Measurements from ENCODE around the gene FMN2. TPM values are rescaled to one million over a fixed set of nuclear protein-coding genes. Genes with fewer than 3 reads are reported as not detected.

Gene FMN2
- total RNA-seq, 4 donors from 2014 or later = 0.46 to 1.4 (median 0.49) TPM; not detected in 1

DNA sequence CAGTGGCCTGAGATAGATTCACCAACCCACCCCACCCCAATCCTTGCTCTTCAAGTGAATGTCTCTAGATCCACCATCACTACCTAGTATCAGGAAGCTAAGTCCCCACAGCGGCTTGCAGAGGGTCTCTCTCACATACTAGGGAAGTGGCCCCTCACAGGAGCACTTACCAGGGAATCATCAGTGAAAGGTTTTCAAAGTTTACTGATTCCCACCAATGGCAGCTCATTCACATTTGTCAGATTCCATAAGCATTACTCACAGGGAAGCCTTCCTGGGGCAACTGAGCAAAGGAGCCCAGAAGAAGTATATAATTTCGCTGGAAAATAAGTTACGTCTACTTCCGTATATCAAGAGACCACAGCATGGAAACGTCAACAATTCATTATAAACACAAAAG lies 399.5 kb downstream of the FMN2 start:
- TF ChIP-seq POLR2A (IDR thresholded peaks at IDR 0.05) = no peak
- TF ChIP-seq, protein P1, sequence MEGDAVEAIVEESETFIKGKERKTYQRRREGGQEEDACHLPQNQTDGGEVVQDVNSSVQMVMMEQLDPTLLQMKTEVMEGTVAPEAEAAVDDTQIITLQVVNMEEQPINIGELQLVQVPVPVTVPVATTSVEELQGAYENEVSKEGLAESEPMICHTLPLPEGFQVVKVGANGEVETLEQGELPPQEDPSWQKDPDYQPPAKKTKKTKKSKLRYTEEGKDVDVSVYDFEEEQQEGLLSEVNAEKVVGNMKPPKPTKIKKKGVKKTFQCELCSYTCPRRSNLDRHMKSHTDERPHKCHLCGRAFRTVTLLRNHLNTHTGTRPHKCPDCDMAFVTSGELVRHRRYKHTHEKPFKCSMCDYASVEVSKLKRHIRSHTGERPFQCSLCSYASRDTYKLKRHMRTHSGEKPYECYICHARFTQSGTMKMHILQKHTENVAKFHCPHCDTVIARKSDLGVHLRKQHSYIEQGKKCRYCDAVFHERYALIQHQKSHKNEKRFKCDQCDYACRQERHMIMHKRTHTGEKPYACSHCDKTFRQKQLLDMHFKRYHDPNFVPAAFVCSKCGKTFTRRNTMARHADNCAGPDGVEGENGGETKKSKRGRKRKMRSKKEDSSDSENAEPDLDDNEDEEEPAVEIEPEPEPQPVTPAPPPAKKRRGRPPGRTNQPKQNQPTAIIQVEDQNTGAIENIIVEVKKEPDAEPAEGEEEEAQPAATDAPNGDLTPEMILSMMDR (IDR thresholded peaks at IDR 0.05) = no peak
- H3K4me3 ChIP-seq (ENCODE audit: low read depth, poor library complexity, severe bottlenecking) = no peak overlapping the region
- no peak for DNase-seq (ENCODE audit: low spot score in 2 of 2)
- intact Hi-C loops (cut with DNase I; ENCODE audit: low total_unique reads) = no loop called here
- WGBS, 2 donors = 74 to 78% methylated on average over 5 of the region's 5 CpGs

DNA sequence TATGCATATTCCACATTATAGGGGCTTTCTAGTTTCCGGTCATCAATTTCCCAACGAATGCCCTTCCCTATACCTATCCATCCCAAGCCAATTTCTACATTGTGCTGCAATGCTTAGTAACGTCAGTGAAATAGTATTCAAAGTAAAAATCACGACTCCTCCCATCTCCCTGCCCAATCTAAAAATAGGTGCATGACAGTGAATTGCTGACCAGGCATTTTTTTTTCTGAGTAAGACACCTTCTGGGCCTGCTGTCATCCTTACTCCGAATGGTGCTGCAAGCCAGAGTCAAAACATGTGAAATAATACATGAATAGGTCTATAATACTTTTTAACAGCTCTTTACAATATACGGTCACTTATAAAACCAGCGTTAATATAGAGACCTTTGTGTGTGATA lies 400.1 kb downstream of the FMN2 start:
- 84 to 85% methylated on average over 7 of the region's 7 CpGs for WGBS, 2 donors
- intact Hi-C loops (cut with DNase I; ENCODE audit: low total_unique reads) = no loop called here
- no peak overlapping the region for H3K4me3 ChIP-seq (ENCODE audit: low read depth, poor library complexity, severe bottlenecking)
- TF ChIP-seq POLR2A (IDR thresholded peaks at IDR 0.05) = no peak
- TF ChIP-seq, protein P1 (IDR thresholded peaks at IDR 0.05) = no peak
- DNase-seq (ENCODE audit: low spot score in 2 of 2) = no peak

DNA sequence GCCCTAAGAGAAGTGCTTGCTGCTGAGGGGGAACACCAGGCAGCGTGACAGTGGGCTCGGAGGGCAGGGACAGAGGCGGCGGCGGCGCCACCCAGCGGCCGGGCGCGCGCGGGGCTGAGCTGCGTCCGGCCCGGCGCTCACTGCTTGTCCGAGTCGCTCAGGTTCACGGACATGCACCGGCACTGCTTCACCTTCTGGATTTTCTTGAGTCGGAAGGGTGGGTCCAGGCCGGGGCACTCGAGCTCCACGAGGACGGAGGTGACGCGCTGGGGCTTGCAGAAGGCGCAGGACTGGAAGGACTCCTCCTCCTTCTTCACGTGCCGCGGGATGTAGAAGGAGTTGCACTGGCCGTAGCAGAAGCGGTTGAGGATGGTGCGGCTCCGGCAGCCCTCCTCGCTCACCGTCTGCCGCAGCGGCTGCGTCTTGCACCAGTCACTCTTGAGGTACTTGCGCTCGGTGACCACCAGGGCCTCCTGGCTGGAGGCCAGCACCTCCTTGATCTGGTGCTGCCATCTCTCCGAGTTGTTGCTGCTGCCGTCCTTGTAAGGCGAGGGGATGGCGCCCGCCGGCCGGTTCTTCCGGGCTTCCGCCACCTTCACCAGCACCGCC lies 401.3 kb downstream of the FMN2 start:
- 69 to 70% methylated on average over 50 to 52 of the region's 52 CpGs for WGBS, 2 donors
- intact Hi-C loops (cut with DNase I; ENCODE audit: low total_unique reads) = no loop called here
- TF ChIP-seq POLR2A (IDR thresholded peaks at IDR 0.05) = no peak
- no peak overlapping the region for H3K4me3 ChIP-seq (ENCODE audit: low read depth, poor library complexity, severe bottlenecking)
- no peak for DNase-seq (ENCODE audit: low spot score in 2 of 2)

GRCh38 chr1:240495601-240496000 lies 403.9 kb downstream of the FMN2 start:
- no peak for TF ChIP-seq POLR2A (IDR thresholded peaks at IDR 0.05)
- TF ChIP-seq, protein P1 (IDR thresholded peaks at IDR 0.05) = no peak
- DNase-seq (ENCODE audit: low spot score in 2 of 2) = no peak
- 70 to 82% methylated on average over 4 of the region's 4 CpGs for WGBS, 2 donors
- intact Hi-C loops (cut with DNase I; ENCODE audit: low total_unique reads) = no loop called here
- no peak overlapping the region for H3K4me3 ChIP-seq (ENCODE audit: low read depth, poor library complexity, severe bottlenecking)

DNA sequence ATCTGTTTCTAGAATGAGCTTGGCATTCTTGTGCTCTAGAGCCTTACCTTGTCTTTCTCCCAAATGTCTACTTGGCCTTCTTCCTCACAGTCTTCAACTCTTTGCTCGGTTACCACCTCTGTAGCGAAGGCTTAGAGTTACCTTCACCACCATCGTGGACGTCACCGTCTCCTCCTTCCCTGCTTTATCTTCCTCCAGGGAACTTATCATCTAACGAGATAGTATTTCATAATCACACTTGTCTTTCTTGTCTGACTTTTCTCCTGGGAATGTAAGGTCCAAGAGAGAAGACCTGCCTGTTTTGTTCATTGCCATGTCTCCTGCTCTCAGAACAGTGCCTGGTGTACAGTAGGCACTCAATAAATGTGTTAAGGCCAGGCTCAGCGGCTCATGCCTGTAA lies 404.7 kb downstream of the FMN2 start:
- WGBS, 2 donors = 87 to 90% methylated on average over 7 of the region's 7 CpGs
- no peak for DNase-seq (ENCODE audit: low spot score in 2 of 2)
- no peak overlapping the region for H3K4me3 ChIP-seq (ENCODE audit: low read depth, poor library complexity, severe bottlenecking)
- TF ChIP-seq, protein P1 (IDR thresholded peaks at IDR 0.05) = no peak
- no peak for TF ChIP-seq POLR2A (IDR thresholded peaks at IDR 0.05)
- intact Hi-C loops (cut with DNase I; ENCODE audit: low total_unique reads) = no loop called here

- intact Hi-C loops (cut with DNase I; ENCODE audit: low total_unique reads) = no loop called here
- no peak overlapping the region for H3K4me3 ChIP-seq (ENCODE audit: low read depth, poor library complexity, severe bottlenecking)
- WGBS, 2 donors = 85 to 86% methylated on average over 5 of the region's 5 CpGs
- TF ChIP-seq, protein P1 (IDR thresholded peaks at IDR 0.05) = no peak
- TF ChIP-seq POLR2A (IDR thresholded peaks at IDR 0.05) = no peak
- no peak for DNase-seq (ENCODE audit: low spot score in 2 of 2)
Measured at GRCh38 chr1:240496941-240497340, 405.3 kb downstream of the FMN2 start.

All from lower leg skin (tissue), 4 donors.